Astrocyte (in vitro differentiated cells and primary cell): ENCODE data around the gene SF3A2. TPM values are rescaled to one million over a fixed set of nuclear protein-coding genes. Genes with fewer than 3 reads are reported as not detected.

Experiments used
- DNase-seq: peaks from one replicate; pipeline ENCODE4 v3.0.0-alpha.2; 2010; ENCODE audit warnings: low read depth
- FAIRE-seq: peaks from 2 replicates; lab custom pipeline; 2011; peaks lifted over from hg19 to GRCh38; lab: Jason Lieb, UNC
- H2AFZ ChIP-seq: 2 replicates; pipeline ENCODE4 v1.6.0; 2012; ENCODE audit warnings: low read depth, low read length, inconsistent platforms
- H3K27ac ChIP-seq: 2 replicates; pipeline ENCODE4 v1.5.1; 2011; ENCODE audit warnings: low read depth, low read length, inconsistent platforms
- H3K27me3 ChIP-seq: 2 replicates; pipeline ENCODE4 v1.6.0; 2011; ENCODE audit warnings: low read length, inconsistent platforms; ENCODE audit not compliant: insufficient read depth
- H3K36me3 ChIP-seq: 2 replicates; pipeline ENCODE4 v1.5.1; 2011; ENCODE audit warnings: low read length, inconsistent platforms; ENCODE audit not compliant: insufficient read depth
- H3K4me1 ChIP-seq: 2 replicates; pipeline ENCODE4 v1.5.1; 2011; ENCODE audit warnings: low read length, inconsistent platforms; ENCODE audit not compliant: insufficient read depth
- H3K4me2 ChIP-seq: 2 replicates; pipeline ENCODE4 v1.6.0; 2012; ENCODE audit warnings: low read length, inconsistent platforms
- H3K4me3 ChIP-seq: 2 replicates; pipeline ENCODE4 v1.5.1; 2011; ENCODE audit warnings: low read depth, mild to moderate bottlenecking, low read length, inconsistent platforms; ENCODE audit not compliant: insufficient read depth
- H3K79me2 ChIP-seq: 2 replicates; pipeline ENCODE4 v1.6.0; 2012; ENCODE audit warnings: mild to moderate bottlenecking, low read length, inconsistent platforms; ENCODE audit not compliant: insufficient read depth
- H3K9ac ChIP-seq: 2 replicates; pipeline ENCODE4 v1.6.0; 2012; ENCODE audit warnings: mild to moderate bottlenecking, low read length, inconsistent platforms
- H3K9me3 ChIP-seq: 2 replicates; pipeline ENCODE4 v1.5.1; 2012; ENCODE audit warnings: low read depth, mild to moderate bottlenecking, low read length, inconsistent platforms; ENCODE audit not compliant: insufficient read depth
- H4K20me1 ChIP-seq: 2 replicates; pipeline ENCODE4 v1.6.0; 2012; ENCODE audit warnings: low read length, inconsistent platforms; ENCODE audit not compliant: insufficient read depth
- H3K27ac Mint-ChIP-seq: one replicate; pipeline ENCODE4 v1.8.0; 2021; ENCODE audit warnings: mild to moderate bottlenecking, mixed read lengths; ENCODE audit not compliant: unreplicated experiment
- H3K27me3 Mint-ChIP-seq: one replicate; pipeline ENCODE4 v1.8.0; 2021; ENCODE audit warnings: low read depth, mixed read lengths; ENCODE audit not compliant: unreplicated experiment
- H3K36me3 Mint-ChIP-seq: one replicate; pipeline ENCODE4 v1.8.0; 2021; ENCODE audit warnings: low read depth, mixed read lengths; ENCODE audit not compliant: unreplicated experiment
- H3K4me1 Mint-ChIP-seq: one replicate; pipeline ENCODE4 v1.8.0; 2021; ENCODE audit warnings: low read depth, mixed read lengths; ENCODE audit not compliant: unreplicated experiment
- H3K4me3 Mint-ChIP-seq: one replicate; pipeline ENCODE4 v1.8.0; 2021; ENCODE audit warnings: mild to moderate bottlenecking, moderate library complexity, mixed read lengths; ENCODE audit not compliant: unreplicated experiment
- H3K9me3 Mint-ChIP-seq: one replicate; pipeline ENCODE4 v1.8.0; 2021; ENCODE audit warnings: mild to moderate bottlenecking, mixed read lengths; ENCODE audit not compliant: unreplicated experiment
- EZH2 ChIP-seq: IDR thresholded peaks from 2 replicates; pipeline ENCODE4 v1.6.1; 2012; ENCODE audit warnings: mild to moderate bottlenecking, low read length, inconsistent platforms; ENCODE audit not compliant: insufficient read depth
- total RNA-seq: library from RNA; stranded (reverse); gene quantifications from 2 replicates; pipeline ENCODE4 v1.2.1, GENCODE V29; 2021
- TF ChIP-seq, protein P1 (sequence below): IDR thresholded peaks from 2 replicates; pipeline ENCODE4 v1.5.1; 2011; ENCODE audit warnings: low read depth, mild to moderate bottlenecking, inconsistent platforms, low read length, moderate library complexity; ENCODE audit not compliant: insufficient read depth

SF3A2 gene
- total RNA-seq, 1 donor from 2014 or later, result 83.2 TPM

DNA sequence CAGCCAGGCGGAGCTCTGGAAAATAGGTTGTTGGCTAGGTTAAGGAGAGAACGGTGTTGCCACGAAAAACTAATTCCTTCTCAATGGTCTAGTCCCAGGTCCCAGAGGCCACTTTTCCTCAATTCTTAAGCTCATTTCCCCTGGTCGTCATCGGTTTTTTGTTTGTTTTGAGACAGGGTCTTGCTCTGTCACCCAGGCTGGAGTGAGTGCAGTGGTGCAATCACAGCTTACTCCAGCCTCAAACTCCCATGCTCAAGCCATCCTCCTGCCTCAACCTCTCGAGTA, 1.2 kb downstream of the SF3A2 start:
- no peak for TF ChIP-seq EZH2
- TF ChIP-seq, protein P1, sequence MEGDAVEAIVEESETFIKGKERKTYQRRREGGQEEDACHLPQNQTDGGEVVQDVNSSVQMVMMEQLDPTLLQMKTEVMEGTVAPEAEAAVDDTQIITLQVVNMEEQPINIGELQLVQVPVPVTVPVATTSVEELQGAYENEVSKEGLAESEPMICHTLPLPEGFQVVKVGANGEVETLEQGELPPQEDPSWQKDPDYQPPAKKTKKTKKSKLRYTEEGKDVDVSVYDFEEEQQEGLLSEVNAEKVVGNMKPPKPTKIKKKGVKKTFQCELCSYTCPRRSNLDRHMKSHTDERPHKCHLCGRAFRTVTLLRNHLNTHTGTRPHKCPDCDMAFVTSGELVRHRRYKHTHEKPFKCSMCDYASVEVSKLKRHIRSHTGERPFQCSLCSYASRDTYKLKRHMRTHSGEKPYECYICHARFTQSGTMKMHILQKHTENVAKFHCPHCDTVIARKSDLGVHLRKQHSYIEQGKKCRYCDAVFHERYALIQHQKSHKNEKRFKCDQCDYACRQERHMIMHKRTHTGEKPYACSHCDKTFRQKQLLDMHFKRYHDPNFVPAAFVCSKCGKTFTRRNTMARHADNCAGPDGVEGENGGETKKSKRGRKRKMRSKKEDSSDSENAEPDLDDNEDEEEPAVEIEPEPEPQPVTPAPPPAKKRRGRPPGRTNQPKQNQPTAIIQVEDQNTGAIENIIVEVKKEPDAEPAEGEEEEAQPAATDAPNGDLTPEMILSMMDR, result no peak
- no peak for FAIRE-seq

DNA sequence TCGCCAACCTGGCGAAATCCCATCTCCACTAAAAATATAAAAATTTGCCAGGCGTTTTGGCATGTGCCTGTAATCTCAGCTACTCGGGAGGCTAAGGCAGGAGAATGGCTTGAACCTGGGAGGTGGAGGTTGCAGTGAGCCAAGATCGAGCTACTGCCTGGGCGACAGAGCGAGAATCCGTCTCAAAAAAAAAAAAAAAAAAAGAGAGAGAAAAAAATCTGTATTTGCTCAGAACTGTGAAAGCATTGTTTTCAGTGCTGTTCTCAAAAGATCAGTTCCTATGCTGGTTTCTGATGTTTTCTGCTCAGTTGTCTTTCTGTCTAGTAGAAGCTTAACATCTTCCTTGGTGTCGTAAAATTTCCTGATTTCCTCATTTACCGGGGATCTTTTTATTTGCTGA, 2.5 kb downstream of the SF3A2 start:
- H3K27me3 Mint-ChIP-seq, result no peaks in the 10 kb centered on the region
- H2AFZ ChIP-seq, result no peak overlapping the region
- peak overlapping the region; percentile 67 for H3K27ac Mint-ChIP-seq
- H3K79me2 ChIP-seq, result peaks cover 96% of the 10 kb centered on the region
- DNase-seq, result no peak
- H3K4me2 ChIP-seq, result peak overlapping the region; percentile 93
- FAIRE-seq, result no peak
- no peaks in the 10 kb centered on the region for H3K9me3 ChIP-seq
- peaks cover 56% of the 10 kb centered on the region for H3K4me1 ChIP-seq
- peaks cover 5% of the 10 kb centered on the region for H3K36me3 ChIP-seq
- no peaks in the 10 kb centered on the region for H3K9me3 Mint-ChIP-seq
- H3K27ac ChIP-seq, result peak overlapping the region; percentile 61
- H3K27me3 ChIP-seq, result no peaks in the 10 kb centered on the region
- H3K4me3 ChIP-seq, result peak overlapping the region; percentile 66
- peak overlapping the region; percentile 93 for H3K9ac ChIP-seq
- H3K4me3 Mint-ChIP-seq, result peak overlapping the region; percentile 95
- peaks cover 81% of the 10 kb centered on the region for H4K20me1 ChIP-seq
- TF ChIP-seq, protein P1, result no peak
- TF ChIP-seq EZH2, result no peak
- H3K4me1 Mint-ChIP-seq, result peaks cover 39% of the 10 kb centered on the region
- peaks cover 8% of the 10 kb centered on the region for H3K36me3 Mint-ChIP-seq

More for the DNA sequence above, 1.2 kb downstream of the SF3A2 start:
- H3K4me3 Mint-ChIP-seq, result peak overlapping the region; percentile 95
- H3K9me3 Mint-ChIP-seq, result no peaks in the 10 kb centered on the region
- no peaks in the 10 kb centered on the region for H3K27me3 Mint-ChIP-seq
- peaks cover 43% of the 10 kb centered on the region for H3K4me1 Mint-ChIP-seq
- peak overlapping the region; percentile 93 for H3K9ac ChIP-seq
- H3K36me3 ChIP-seq, result peaks cover 5% of the 10 kb centered on the region
- H3K79me2 ChIP-seq, result peaks cover 96% of the 10 kb centered on the region
- peak overlapping the region; percentile 86 for H3K27ac Mint-ChIP-seq
- H3K27me3 ChIP-seq, result no peaks in the 10 kb centered on the region
- no peak overlapping the region for H2AFZ ChIP-seq
- peaks cover 8% of the 10 kb centered on the region for H3K36me3 Mint-ChIP-seq
- peak overlapping the region; percentile 81 for H3K4me3 ChIP-seq
- no peak overlapping the region for H3K27ac ChIP-seq
- no peaks in the 10 kb centered on the region for H3K9me3 ChIP-seq
- no peak for DNase-seq
- peaks cover 81% of the 10 kb centered on the region for H4K20me1 ChIP-seq
- H3K4me2 ChIP-seq, result peak overlapping the region; percentile 93
- peaks cover 64% of the 10 kb centered on the region for H3K4me1 ChIP-seq
